Forelimb muscle (tissue), 1 donor: ENCODE data around the gene SFTPA2. TPM values are rescaled to one million over a fixed set of nuclear protein-coding genes. Genes with fewer than 3 reads are reported as not detected.
"Not testable (repeated sequence)": the region's sequence is repeated elsewhere in the genome, so short reads cannot be mapped to it uniquely, and the experiment has no call there.

ENCODE experiments used
- DNase-seq: peaks from one replicate; pipeline ENCODE4 v3.0.0-alpha.2; 2013; ENCODE audit warnings: low read depth
- polyA plus RNA-seq: library from polyadenylated mRNA; unstranded; fragments of 120-200 nt; gene quantifications from one replicate; pipeline ENCODE4 v1.2.1, GENCODE V29; 2013; ENCODE audit not compliant: insufficient read length

The SFTPA2 gene
- 0.15 TPM for polyA plus RNA-seq

DNA sequence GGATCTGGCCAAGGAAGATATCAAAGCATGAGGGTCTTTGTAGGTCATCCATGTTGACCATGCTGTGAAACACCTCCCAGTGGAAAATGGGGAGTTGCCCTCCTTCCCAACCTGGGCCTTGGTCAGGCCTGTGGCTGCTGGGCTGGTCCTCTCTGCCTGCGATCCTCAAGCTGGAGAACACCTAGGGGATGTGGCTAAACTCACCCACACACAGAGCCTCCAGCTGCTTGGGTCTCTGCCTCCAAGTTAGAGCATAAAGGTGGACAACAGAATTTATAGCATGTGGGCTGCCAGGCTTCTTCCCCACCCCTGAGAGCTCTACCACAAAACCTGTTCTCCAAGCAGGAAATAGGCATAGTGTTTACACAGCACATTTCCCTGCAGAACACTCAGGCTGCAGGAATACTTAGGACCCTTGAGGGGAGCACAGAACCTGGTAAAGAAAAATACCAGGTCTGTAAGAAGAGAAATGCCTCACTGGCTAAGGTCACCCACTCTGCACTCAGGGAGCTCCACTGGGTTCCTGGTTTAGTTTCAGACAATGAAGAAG, at the start of gene SFTPA2:
Gene SFTPA2, minus strand, starts transcription at position 248 of the 550 bp plus-strand sequence. CDS start 924 bp downstream, outside the sequence.
- DNase-seq: no peak

DNA sequence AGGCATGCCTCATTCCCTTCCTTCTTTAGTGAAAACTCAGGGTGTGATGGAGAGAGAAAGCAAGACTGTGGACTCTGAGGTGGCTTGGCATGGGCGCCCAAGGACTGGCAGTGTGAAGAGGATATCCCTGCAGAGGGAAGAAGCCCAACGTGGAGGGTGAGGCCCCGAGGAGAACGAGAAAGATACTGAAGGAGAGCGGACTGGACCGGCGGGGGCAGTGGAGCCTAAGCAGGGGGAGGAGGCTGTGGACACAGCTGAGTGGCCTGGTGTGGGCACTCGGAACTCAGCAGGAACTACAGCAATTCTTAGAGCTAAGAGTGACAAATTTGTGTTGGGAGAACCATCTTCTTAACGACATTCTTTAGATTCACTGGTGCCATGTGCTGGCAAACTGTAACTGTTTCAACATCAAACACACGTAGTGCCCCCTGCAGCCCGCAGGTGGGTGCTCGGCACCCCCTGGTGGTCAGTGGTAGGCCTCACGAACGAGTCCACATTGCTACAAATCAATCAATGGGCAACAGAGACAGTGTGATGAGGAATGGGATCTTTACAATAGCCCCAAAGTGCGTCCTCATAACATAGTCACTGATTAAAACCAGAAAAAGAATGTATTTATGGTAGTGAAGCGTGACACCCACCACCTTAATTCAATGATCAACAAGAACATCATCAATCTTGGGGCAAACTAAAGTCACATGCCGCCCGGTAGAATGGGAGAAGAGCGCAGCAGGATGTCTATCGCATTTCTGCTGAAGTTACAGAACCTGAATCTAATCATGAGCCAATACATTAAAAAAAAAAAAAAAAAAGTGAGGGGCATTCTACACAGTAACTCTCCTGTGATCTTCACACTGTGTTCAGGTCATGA, 48.5 kb upstream of the SFTPA2 start:
- no peak for DNase-seq

DNA sequence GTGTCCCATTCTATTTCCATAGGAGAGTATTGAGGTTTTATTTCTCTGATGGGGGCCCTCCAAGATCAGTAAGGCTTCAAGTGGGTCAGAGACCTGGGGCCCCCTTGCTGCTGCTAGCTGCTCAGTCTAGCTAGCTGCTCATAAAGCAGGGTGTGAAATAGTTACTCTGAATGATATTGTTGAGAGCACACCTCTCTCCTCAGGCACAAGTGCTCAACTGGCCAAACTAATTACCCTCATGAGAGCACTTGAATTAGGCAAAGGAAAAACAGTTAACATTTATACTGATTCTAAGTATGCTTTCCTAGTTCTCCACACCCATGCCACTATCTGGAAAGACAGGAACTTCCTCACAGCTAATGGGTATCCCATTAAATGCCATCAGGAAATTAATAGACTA, 45.1 kb upstream of the SFTPA2 start:
- DNase-seq: no peak

DNA sequence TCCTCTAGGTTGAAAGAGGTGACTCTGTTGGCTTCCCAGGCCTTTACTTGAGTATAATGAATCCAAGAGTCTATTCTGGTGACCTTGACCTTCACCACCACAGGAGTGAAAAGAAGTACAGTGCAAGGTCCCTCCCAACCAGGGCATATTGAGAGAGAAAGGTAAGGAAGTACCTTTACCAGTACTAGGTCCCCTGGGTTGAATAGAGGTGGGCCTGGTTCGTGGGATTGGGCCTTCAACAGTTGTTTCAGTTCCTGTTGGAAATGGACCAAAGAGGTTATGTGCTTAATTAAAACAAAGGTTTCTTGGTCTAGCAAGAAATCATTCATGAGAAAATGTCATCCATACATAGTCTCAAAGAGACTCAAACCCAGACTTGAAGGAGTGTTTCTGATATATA, 44.1 kb upstream of the SFTPA2 start:
- DNase-seq: no peak

DNA sequence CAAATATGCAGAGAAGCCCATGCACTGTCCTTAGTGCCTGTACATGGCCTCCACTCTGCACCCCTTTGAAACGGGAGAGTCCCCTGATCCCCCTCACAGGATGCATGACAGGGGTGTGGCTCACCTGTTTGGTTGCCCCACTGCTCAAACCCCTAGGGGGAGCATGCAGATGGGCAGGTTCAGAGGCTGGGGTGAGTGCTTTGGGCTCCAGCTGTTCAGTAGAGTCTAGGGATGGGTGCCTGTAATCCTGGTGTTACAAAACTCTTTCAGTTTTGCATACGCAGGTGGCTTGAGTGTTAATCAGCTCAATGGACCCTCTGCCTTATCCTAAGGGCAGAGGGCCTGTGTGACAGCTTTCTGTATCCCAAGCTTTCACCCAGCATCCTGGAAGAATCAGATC, 42.7 kb upstream of the SFTPA2 start:
- DNase-seq: no peak

DNA sequence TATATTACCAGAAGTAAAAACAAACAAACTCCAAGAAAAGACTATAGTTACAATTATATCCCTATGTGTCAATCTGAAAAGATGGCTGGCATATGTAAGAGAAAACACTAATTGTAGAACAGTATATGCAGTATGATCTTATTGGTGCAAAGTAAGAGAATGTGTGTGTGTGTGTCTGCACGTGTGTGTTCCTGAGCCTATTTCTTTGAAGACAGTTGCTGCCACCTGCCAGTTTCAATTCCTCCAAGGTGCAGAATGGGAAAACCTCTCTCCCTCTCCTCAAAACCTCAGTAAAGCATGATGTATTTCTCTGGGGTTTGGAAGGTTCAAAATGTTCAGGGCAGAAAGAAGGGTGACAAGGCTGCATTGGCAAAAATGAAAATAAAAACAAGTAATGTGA, 41.7 kb upstream of the SFTPA2 start:
- DNase-seq: no peak

DNA sequence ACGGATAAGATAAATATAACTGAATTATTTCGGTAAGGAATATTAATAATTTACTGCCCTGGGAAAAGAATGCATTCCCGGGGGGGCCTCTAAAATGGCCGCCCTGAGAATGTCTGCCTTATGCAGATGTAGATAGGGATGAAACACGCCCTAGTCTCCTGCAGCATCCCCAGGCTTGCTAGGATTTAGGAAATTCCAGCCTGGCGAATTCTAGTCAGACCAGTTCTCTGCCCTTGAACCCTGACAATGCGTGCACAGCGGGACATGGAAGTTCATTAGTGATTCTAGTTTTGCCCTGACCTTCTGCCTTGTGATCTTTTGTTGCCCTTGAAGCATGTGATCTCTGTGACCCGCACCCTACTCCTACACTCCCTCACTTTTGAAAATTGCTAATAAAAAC, 39.4 kb upstream of the SFTPA2 start:
- not testable (repeated sequence) for DNase-seq

DNA sequence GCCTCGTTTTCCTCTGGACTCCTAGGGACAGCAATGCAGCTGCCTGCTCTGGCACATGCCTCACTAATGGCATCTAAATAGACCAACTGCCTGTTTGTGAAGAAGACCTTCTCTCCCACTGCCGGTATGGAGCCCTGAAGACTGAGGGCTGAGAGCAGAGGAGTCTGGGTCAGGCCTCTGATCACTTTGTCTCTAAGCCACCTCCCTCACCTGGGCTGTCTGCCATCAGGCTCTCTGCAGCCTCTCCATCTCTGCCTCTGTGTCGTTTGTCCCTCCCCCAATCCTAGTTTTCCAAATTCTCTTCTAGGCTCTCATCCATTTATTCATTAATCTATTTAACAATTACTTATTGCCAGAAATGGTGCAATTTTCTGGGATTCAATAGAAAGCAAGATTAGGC, 35.3 kb upstream of the SFTPA2 start:
- no peak for DNase-seq

DNA sequence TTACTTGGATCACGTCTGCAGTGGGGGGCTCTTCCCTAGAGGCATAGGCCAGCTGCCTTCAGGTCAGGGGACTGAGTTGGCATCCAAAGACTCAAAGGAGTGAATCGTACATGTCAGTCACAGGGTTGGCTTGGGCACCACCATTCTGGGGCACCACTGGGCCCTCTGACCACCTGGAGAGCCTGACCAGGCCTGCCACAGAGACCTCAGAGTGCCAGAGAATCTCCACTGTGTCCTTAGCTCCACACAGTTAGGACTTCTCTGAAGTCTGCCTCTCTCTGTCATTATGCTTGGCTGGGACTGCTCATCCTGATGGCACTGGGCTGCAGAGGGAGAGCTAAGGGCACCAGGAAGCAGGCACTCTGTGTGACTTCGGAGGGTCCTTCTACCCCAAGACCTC, 34.4 kb upstream of the SFTPA2 start:
- DNase-seq: not testable (repeated sequence)

DNA sequence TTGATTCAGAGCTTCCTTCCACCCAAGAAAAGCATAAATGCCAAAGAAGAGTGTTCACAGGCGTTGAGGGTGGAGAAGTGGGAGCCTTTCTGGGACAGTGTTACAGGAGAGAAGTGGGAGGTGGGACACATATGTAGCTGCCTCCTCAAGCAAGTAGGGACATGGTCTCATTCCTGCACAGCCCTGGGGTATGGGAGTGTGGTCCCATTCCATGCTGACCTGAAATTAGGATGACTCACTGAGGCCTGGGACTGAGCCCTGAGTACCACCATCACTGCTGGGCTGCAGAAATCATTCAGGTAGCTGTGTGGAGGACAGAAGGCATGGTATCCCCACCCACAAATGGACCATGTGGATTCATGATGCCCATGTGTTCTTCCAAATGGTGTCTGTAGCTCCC, 33.2 kb upstream of the SFTPA2 start:
- DNase-seq: no peak

DNA sequence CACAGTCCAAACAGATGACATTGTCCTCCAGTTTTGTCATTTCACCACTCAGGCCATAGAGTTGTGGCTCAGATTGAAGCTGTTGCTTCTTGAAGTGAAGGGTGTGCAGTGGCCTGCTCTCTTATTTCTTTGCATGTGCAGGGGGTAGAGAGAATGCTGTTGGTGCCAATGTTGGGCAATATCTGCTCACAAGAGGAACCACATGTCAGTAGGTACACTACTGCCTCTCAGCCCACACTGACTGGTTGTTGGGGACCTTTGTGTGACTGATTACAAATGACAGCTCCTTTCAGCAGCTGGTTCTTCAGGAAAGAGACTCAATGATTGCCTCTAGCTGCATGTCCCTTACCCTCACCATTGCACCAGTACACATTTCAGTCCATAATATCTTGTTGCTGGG, 28.6 kb upstream of the SFTPA2 start:
- DNase-seq: no peak

DNA sequence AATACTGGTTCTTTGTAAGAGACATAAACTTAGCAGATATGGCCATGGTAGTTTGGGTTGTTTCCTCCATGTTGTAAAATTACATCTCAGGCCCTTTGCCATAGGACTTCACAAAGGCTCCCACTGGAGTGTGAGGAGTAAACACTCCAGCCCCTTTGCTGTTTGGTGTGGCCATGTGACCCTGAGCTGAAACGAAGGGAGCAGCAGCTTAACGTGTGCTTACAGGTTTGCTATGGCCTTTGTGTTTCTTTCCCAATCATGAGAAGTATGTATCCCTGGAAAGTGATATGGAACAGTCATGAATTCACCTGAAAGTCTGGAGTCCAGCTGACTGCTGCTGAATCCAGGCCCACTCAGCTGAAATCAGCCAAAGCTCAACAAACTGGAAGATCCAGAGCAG, 26.7 kb upstream of the SFTPA2 start:
- DNase-seq: no peak

DNA sequence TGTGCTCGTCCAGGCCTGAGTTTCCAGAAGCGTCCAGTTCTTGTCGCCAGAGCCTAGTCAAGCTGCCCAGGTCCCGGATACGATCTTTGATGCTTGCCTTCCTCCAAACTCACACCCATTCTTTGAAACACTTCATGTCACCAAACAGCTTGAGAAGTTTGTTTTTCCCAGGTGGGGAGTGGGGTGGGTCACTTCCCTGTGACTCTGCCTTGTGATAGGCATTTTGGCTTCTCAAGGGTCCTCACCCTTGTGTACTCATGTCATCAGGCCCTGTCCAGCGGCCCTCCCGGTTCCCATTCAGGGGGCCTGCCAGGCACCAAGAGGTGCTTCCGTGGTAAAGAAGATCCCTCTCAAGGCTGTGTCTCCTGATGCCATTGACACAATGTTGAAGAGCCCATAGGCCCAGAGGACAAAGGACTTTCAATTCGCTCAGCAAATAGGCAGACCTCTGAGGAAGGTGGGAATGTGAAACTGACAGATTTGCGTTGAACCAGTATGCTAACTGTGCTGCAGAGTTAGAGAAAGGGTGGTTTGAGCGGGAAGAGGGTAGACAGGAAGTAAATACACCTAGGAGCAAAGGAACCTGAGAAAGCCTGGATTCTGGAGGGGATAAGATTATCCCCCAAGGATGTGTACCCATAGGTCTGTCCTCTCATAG, 25.8 kb upstream of the SFTPA2 start:
- no peak for DNase-seq

DNA sequence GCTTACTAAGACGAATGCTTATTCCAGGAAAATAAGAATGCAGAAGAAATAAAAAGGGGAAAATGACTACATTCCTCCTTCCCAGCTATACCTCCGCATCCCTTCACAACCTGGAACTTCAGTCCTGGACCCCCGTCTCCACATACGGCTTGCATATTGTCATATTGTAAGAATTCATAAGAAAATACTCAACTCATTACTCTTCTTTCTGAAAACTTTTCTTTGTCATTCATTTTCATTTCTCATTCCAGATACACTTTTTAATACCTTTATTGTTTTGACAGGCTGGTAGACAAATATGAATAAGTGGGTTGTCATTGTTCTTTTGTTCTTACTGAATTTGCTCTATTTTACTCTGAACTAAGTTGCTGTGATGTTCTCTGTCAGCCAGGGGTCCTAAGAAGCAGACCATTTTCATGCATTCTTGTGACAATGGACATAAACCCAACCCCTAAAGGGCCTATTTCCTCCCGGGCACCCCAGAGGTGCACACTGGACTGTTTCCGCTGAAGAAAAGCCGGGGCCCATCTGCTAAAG, 23.3 kb upstream of the SFTPA2 start:
- DNase-seq: no peak

DNA sequence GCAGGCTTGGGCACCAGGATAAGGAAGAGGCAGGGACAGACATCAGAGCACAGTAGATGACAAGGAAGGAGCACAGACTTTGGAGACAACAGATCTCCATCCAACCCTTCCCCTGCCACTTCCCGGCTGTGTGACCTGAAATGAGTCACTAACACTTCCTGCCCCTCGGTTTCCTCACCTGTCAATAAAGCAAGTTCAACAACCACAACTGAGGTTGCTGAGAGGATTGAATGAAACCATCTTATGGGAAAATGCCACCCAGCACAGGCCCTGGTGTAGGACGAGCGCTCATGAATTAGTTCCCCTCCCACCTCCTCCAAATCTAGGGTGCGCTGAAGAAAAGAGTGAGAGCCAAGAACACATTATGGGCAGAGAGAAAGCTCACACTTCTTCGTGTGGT, 22.7 kb upstream of the SFTPA2 start:
- not testable (repeated sequence) for DNase-seq

DNA sequence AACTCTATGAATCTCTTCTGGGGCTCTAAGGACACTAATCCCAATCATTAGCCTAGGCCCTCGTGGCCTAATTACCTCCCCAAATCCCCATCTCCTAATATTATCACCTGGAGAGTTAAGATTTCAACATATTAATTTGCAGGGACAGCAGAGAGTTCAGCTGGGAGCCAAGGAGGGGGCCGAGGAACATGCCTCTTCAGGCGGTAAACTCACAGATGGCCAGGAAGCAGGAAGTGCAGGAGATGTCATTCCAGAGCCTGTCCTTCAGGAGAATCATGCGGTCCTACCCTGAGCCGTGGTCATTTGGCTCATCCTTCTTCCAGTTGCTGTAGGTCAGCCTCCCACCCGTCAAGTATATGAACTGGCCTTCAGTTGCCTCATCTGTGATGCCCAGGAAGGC, 21.9 kb upstream of the SFTPA2 start:
- no peak for DNase-seq

DNA sequence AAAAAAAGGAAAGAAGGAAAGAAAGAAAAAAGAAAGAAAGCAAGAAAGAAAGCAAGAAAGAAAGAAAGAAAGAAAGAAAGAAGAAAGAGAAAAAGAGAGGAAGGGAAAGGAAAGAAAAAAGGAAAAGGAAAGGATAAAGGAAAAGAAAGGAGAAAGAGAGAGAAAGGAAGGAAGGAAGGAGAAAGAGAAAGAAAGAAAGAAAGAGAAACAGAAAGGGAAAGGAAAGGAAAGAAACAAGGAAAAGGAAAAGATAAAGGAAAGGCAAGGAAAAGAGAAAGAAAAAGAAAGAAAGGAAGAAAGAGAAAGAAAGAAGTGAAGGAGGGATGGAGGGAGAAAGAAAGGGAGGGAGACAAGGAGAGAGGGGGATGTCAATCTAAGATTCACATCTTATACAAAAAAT, 20.8 kb upstream of the SFTPA2 start:
- no peak for DNase-seq

DNA sequence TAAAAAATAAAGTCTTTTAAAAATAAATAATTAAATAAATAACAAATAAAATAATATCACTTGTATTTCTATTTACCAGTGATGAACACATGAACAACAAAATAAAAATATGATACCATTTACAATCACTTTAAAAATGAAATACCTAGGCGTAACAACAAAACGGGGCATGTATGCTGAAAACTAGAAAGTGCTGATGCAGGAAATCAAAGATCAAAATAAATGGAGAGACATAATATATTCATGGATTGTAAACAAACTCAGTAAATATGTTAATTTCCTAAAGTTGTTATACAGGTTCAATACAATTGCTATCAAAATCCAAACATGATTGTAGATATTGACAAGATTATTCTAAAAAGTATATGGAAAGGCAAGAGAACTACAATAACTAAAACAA, 19.2 kb upstream of the SFTPA2 start:
- DNase-seq: no peak

DNA sequence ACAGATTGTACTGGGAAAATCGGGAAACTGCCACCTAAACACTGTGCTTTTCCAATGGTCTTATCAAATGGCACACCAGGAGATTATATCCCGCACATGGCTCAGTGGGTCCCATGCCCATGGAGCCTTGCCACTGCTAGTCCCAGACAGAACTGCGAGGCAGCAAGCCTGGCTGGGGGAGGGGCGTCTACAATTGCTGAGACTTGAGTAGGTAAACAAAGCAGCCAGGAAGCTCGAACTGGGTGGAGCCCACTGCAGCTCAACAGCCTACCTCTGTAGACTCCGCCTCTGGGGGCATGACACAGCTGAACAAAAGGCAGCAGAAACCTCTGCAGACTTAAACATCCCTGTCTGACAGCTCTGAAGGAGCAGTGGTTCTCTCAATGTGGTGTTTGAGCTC, 10.4 kb upstream of the SFTPA2 start:
- DNase-seq: not testable (repeated sequence)

DNA sequence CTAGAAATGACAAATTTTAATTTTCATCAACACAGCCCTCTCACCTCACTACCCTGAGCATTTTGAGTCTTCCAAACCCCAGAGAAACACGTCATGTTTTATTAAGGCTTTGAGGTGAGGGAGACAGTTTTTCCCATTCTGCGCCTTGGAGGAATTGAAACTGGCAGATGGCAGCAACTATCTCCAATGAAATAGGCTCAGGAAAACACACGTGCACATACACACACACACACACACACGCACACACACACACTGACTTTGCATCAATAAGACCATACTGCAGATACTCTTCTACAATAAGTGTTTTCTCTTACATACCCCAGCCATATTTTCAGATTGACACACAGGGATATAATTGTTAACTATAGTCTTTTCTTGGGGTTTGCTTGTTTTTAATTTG, 3.2 kb upstream of the SFTPA2 start:
- no peak for DNase-seq

DNA sequence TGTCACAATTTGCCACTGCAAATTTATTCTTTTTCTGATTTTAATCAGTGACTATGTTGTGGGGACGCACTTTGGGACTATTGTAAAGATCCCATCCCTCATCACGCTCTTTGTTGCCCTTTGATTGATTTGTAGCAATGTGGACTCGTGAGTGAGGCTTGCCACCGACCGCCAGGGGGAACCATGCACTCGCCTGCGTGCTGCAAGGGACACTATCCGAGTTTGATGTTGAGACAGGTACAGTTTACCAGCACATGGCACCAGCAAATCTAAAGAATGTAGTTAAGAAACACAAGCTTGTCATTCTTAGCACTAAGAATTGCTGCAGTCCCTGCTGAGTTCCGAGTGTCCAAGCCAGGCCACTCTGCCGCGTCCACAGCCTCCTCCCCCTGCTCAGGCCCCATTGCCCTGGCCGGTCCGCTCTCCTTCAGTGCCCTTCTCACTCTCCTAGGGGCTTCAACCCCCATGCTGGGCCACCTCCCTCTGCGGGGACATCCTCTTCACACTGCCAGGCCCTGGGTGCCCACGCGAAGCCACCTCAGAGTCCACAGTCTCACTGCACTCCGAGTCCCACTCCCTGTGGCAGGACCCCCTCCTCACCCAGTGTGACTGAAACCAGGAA, 2.0 kb upstream of the SFTPA2 start:
- no peak for DNase-seq

DNA sequence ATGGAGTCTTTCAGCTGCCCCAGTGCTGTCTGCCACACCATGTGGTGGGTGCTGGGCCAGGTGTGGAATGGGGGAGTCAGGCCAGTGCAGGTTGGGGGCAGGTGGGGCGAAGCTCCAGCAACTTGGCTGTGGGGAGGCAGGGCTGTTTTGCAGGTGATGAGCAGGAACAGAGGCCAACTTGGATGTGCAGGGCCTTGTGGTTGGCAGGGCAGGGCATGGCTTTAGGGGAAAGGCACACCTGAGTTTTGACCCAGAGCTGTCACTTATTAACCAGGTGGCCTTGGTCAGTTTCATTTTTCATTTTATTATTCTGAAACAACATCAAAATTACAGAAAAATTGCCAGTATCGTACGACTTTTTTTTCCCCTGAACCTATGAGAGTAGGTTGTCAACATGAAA, 1.1 kb upstream of the SFTPA2 start:
- no peak for DNase-seq
